Lower leg skin (tissue), 4 donors: ENCODE data around the gene BLNK. TPM values are rescaled to one million over a fixed set of nuclear protein-coding genes. Genes with fewer than 3 reads are reported as not detected.
A peak's percentile ranks its signal among the peaks of the same experiment; 100 is the strongest.

Source experiments
- DNase-seq, 2 donors: peaks; one replicate each; pipeline ENCODE4 v3.0.0-alpha.2; 2019; ENCODE audit warnings: low spot score in 2 of 2
- H3K4me3 ChIP-seq: fragments of 200-600 bp; sonication (generic); 2 replicates; pipeline ENCODE4 v1.5.1; 2017; ENCODE audit warnings: mild to moderate bottlenecking, low read depth; ENCODE audit not compliant: poor library complexity, severe bottlenecking
- CTCF ChIP-seq, 3 donors: fragments of 450-650 bp; IDR thresholded peaks; one replicate each; pipeline ENCODE4 v1.5.1; 2016; ENCODE audit warnings: antibody characterized with exemption in 3 of 3, mild to moderate bottlenecking in 3 of 3, moderate library complexity in 2 of 3
- POLR2A ChIP-seq, 2 donors: fragments of 450-650 bp; IDR thresholded peaks; one replicate each; pipeline ENCODE4 v1.6.1; 2016 to 2017; ENCODE audit warnings: antibody characterized with exemption in 2 of 2, mild to moderate bottlenecking in 1 of 2, moderate library complexity in 1 of 2
- WGBS, 2 donors: methylation state at CpG; one replicate each; pipeline ENCODE4 v1.1.5; 2018; 5-methylcytosine and 5-hydroxymethylcytosine counted together
- intact Hi-C: fragments of 100-400 bp; cut with DNase I; formaldehyde crosslinking; loops from one replicate; pipeline ENCODE4 v1.15.0; 2023; ENCODE audit warnings: low total_unique reads
- total RNA-seq, 4 donors: library from RNA; depleted of rRNA; stranded (reverse); fragments of >200 nt; gene quantifications; one replicate each; pipeline ENCODE4 v1.1.0, GENCODE V29; 2016

The BLNK gene
- total RNA-seq, 4 donors from 2014 or later: 2.4 to 13.3 (median 7.7) TPM

GRCh38 chr10:96292971-96293920, 21.9 kb upstream of the BLNK start:
- WGBS, 2 donors: 33 to 38% methylated on average over 7 of the region's 7 CpGs
- intact Hi-C loops: loop anchor here (10.0 kb wide), 1 partner anchor 268 kb away; no protein-coding TSS in a partner anchor
- DNase-seq: no peak
- no peak overlapping the region for H3K4me3 ChIP-seq
- TF ChIP-seq CTCF (IDR thresholded peaks at IDR 0.05) (peak in 1 of 3 donors; percentile 30), POLR2A (IDR thresholded peaks at IDR 0.05) (no peak)

- H3K4me3 ChIP-seq: no peak overlapping the region
- TF ChIP-seq CTCF (IDR thresholded peaks at IDR 0.05): no peak
- no peak for TF ChIP-seq POLR2A (IDR thresholded peaks at IDR 0.05)
- no peak for DNase-seq
- intact Hi-C loops: loop anchor here (10.0 kb wide), 1 partner anchor 266 kb away; no protein-coding TSS in a partner anchor
- WGBS, 2 donors: 83 to 86% methylated on average over 4 of the region's 4 CpGs
Observed at GRCh38 chr10:96290368-96291133, 19.2 kb upstream of the BLNK start.

GRCh38 chr10:96289218-96289910, 18.0 kb upstream of the BLNK start:
- peak in 1 of 2 donors; percentile 6 for DNase-seq
- intact Hi-C loops: no loop called here
- no peak overlapping the region for H3K4me3 ChIP-seq
- WGBS, 2 donors: 83 to 85% methylated on average over 9 of the region's 9 CpGs
- TF ChIP-seq CTCF (IDR thresholded peaks at IDR 0.05) (no peak), POLR2A (IDR thresholded peaks at IDR 0.05) (no peak)

- DNase-seq: no peak
- H3K4me3 ChIP-seq: no peak overlapping the region
- intact Hi-C loops: no loop called here
- TF ChIP-seq CTCF (IDR thresholded peaks at IDR 0.05) (no peak), POLR2A (IDR thresholded peaks at IDR 0.05) (no peak)
- WGBS, 2 donors: 31 to 36% methylated on average over 5 of the region's 5 CpGs
Observed at GRCh38 chr10:96288151-96288621, 16.8 kb upstream of the BLNK start.

- no peak for TF ChIP-seq POLR2A (IDR thresholded peaks at IDR 0.05)
- no peak for TF ChIP-seq CTCF (IDR thresholded peaks at IDR 0.05)
- WGBS, 2 donors: 13 to 14% methylated on average over 6 of the region's 6 CpGs
- no peak for DNase-seq
- no peak overlapping the region for H3K4me3 ChIP-seq
- intact Hi-C loops: no loop called here
Observed at GRCh38 chr10:96287392-96288105, 16.2 kb upstream of the BLNK start.
